Spleen (tissue), 11 donors: Measurements from ENCODE around the gene LRRC8D. TPM values are rescaled to one million over a fixed set of nuclear protein-coding genes. Genes with fewer than 3 reads are reported as not detected.

Source experiments
- DNase-seq: peaks from one replicate; pipeline ENCODE4 v3.0.0-alpha.2; 2020
- H3K27ac ChIP-seq, 8 donors: fragments of 200-600 bp; sonication (generic) in 7 of 8; 1 replicate in 4 of 8; 2 replicates in 4 of 8; pipeline versions ENCODE4 v1.5.0 to v1.8.0; 2016 to 2021; ENCODE audit warnings: inconsistent platforms in 4 of 8, mild to moderate bottlenecking in 4 of 8, moderate library complexity in 1 of 8
- H3K27me3 ChIP-seq, 7 donors: fragments of 200-600 bp; sonication (generic) in 6 of 7; replicated peaks in 1 of 7; 1 replicate in 4 of 7; 2 replicates in 3 of 7; pipeline versions ENCODE4 v1.5.0 to v1.8.0; 2016 to 2021; ENCODE audit warnings: inconsistent platforms in 3 of 7, mild to moderate bottlenecking in 1 of 7
- H3K36me3 ChIP-seq, 6 donors: fragments of 200-600 bp; sonication (generic) in 5 of 6; 1 replicate in 4 of 6; 2 replicates in 2 of 6; pipeline versions ENCODE4 v1.5.0 to v1.8.0; 2016 to 2021; ENCODE audit warnings: inconsistent platforms in 2 of 6
- H3K4me1 ChIP-seq, 6 donors: fragments of 200-600 bp; sonication (generic) in 5 of 6; 1 replicate in 3 of 6; 2 replicates in 3 of 6; pipeline versions ENCODE4 v1.5.0 to v1.8.0; 2016 to 2021; ENCODE audit warnings: inconsistent platforms in 3 of 6
- H3K4me3 ChIP-seq, 8 donors: fragments of 200-600 bp; sonication (generic) in 7 of 8; 1 replicate in 4 of 8; 2 replicates in 4 of 8; pipeline versions ENCODE4 v1.5.0 to v1.8.0; 2016 to 2021; ENCODE audit warnings: inconsistent platforms in 4 of 8, mild to moderate bottlenecking in 4 of 8, moderate library complexity in 2 of 8
- H3K9me3 ChIP-seq, 8 donors: fragments of 200-600 bp; sonication (generic) in 7 of 8; 1 replicate in 4 of 8; 2 replicates in 4 of 8; pipeline versions ENCODE4 v1.5.0 to v1.8.0; 2016 to 2021; ENCODE audit warnings: inconsistent platforms in 4 of 8
- CTCF ChIP-seq, 11 experiments: fragments of 200-600 bp in 7 of 11; fragments of 450-650 bp in 4 of 11; sonication (generic) in 4 of 11; IDR thresholded peaks in 8 of 11; conservative IDR thresholded peaks in 3 of 11; 1 replicate in 7 of 11; 2 replicates in 4 of 11; pipeline versions ENCODE4 v1.4.0 to v1.8.0; 2016 to 2021; ENCODE audit warnings: antibody characterized with exemption in 11 of 11, inconsistent platforms in 4 of 11, mild to moderate bottlenecking in 1 of 11
- POLR2A ChIP-seq, 3 donors: fragments of 450-650 bp; IDR thresholded peaks; one replicate each; pipeline ENCODE4 v1.5.1; 2017; ENCODE audit warnings: antibody characterized with exemption in 3 of 3, mild to moderate bottlenecking in 1 of 3
- POLR2AphosphoS5 ChIP-seq, 3 donors: sonication (generic); formaldehyde crosslinking; IDR thresholded peaks; one replicate each; pipeline ENCODE4 v1.5.1; 2017; ENCODE audit warnings: antibody characterized with exemption in 3 of 3
- WGBS, 5 donors: extraction: QIAGEN DNeasy Blood & Tissue Kit in 3 of 5; methylation state at CpG; one replicate each; pipeline versions ENCODE4 v1.1.5 to v1.1.7; 2013 to 2018; 5-methylcytosine and 5-hydroxymethylcytosine counted together
- intact Hi-C: fragments of 100-400 bp; cut with DNase I; formaldehyde crosslinking; loops from one replicate; pipeline ENCODE4 v1.15.0; 2023; ENCODE audit warnings: low total_unique reads
- polyA plus RNA-seq, 3 donors: library from polyadenylated mRNA; stranded (reverse); fragments of 200-250 nt; gene quantifications; one replicate each; pipeline ENCODE4 v1.2.1, GENCODE V29; 2013
- total RNA-seq, 7 donors: library from RNA; depleted of rRNA in 3 of 7; stranded (reverse); fragments of >200 nt in 3 of 7; fragmentation: NEBNext Ultra II Directional in 4 of 7; extraction: Animal tissue kit (Norgen Biotek cat#: 25700) in 4 of 7; gene quantifications; one replicate each; pipeline versions ENCODE4 v1.1.0 to v1.2.1, GENCODE V29; 2016 to 2021
- donor health status: healthy with polysubstance abuse.
- donor health status: DM: no; HTN: no; CAD: no; lungs with moderate emphysema.
- donor health status: DM: no; HTN: no; CAD: no.
- donor health status: Bipolar disorder and iron deficiency.
- donor health status: healthy.
- donor health status: DM: no; HTN: no; CAD: no.
- donor health status: DM: yes; HTN: yes; CAD: no.

The LRRC8D gene
- total and polyA plus RNA-seq, 10 donors: 12.8 to 42.0 (median 34.5) TPM

GRCh38 chr1:89951766-89952604, 131.2 kb downstream of the LRRC8D start:
- Histone ChIP-seq H3K4me1 (peaks cover 0 to 14% (median 2%) of the 10 kb centered on the region in 6 donors), H3K27ac (no peak overlapping the region), H3K4me3 (no peak overlapping the region), H3K27me3 (no peaks in the 10 kb centered on the region), H3K36me3 (no peaks in the 10 kb centered on the region), H3K9me3 (no peaks in the 10 kb centered on the region)
- DNase-seq: no peak
- intact Hi-C loops: no loop called here
- 84 to 93% (median 89%) methylated on average over 5 of the region's 5 CpGs for WGBS, 5 donors
- TF ChIP-seq POLR2AphosphoS5 (IDR thresholded peaks at IDR 0.05) (no peak), CTCF (IDR thresholded peaks at IDR 0.05 in 8 of 11, conservative IDR thresholded peaks at IDR 0.05 in 3 of 11) (no peak), POLR2A (IDR thresholded peaks at IDR 0.05) (no peak)

GRCh38 chr1:89952605-89953130, 131.8 kb downstream of the LRRC8D start:
- no peak for TF ChIP-seq POLR2A (IDR thresholded peaks at IDR 0.05)
- no peak for TF ChIP-seq POLR2AphosphoS5 (IDR thresholded peaks at IDR 0.05)
- no peak for TF ChIP-seq CTCF (IDR thresholded peaks at IDR 0.05 in 8 of 11, conservative IDR thresholded peaks at IDR 0.05 in 3 of 11)
- no peaks in the 10 kb centered on the region for H3K9me3 ChIP-seq
- no peaks in the 10 kb centered on the region for H3K27me3 ChIP-seq
- no peaks in the 10 kb centered on the region for H3K36me3 ChIP-seq
- 89 to 98% (median 94%) methylated on average over 2 of the region's 2 CpGs for WGBS, 5 donors
- intact Hi-C loops: no loop called here
- no peak overlapping the region for H3K4me3 ChIP-seq
- H3K27ac ChIP-seq: no peak overlapping the region
- H3K4me1 ChIP-seq: peaks cover 0 to 14% (median 2%) of the 10 kb centered on the region in 6 donors
- no peak for DNase-seq

DNA sequence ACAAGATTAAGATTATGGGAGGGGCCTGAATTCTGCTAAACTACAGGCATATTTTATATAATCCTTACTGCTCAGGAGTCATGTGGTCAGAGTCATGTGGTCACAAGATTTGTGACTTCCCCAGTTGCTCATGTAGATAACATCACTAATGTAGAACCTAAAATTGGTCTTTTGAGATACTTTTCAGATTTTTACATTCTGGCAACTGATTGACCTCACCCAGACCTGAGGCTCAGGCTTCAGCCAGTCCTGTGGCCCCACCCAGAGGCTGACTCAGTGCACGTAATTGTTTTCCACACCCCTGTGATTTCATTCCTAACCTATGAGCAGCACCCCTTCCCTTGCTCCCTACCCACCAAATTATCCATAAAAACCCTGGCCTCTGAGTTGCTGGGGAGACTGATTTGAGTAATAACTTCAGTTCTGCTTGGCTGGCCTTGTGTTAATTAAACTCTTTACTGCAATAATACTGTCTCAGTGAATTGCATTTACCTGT, 132.3 kb downstream of the LRRC8D start:
- 17 to 62% (median 25%) methylated on average over 1 of the region's 1 CpG for WGBS, 5 donors
- TF ChIP-seq CTCF (IDR thresholded peaks at IDR 0.05 in 8 of 11, conservative IDR thresholded peaks at IDR 0.05 in 3 of 11): peak in 2 of 11 experiments; percentile 15 to 19
- no peak for TF ChIP-seq POLR2A (IDR thresholded peaks at IDR 0.05)
- Histone ChIP-seq H3K4me1 (peaks cover 0 to 14% (median 2%) of the 10 kb centered on the region in 6 donors), H3K27ac (no peak overlapping the region), H3K36me3 (no peaks in the 10 kb centered on the region), H3K9me3 (no peaks in the 10 kb centered on the region), H3K4me3 (no peak overlapping the region), H3K27me3 (no peaks in the 10 kb centered on the region)
- no peak for DNase-seq
- intact Hi-C loops: no loop called here

DNA sequence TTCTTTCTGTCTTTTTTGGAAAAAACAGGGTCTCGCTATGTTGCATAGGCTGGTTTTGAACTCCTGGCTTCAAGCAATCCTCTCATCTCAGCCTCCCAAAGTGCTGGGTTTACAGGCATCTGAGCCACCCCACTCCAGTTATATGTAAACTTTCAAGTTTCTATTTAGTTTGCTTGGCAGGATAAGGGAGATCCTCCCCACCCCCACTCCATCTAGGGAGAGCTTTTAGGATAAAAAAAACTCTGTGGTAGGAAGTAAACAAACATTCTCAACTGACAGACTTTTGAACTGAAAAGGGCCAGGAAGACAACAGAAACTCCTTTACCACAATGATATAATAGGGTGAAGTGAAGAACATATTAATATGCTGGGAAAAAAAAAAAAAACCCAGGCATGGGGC, 133.1 kb downstream of the LRRC8D start:
- Histone ChIP-seq H3K4me3 (no peak overlapping the region), H3K9me3 (no peaks in the 10 kb centered on the region), H3K36me3 (no peaks in the 10 kb centered on the region), H3K27ac (no peak overlapping the region), H3K27me3 (no peaks in the 10 kb centered on the region), H3K4me1 (peaks cover 0 to 14% (median 2%) of the 10 kb centered on the region in 6 donors)
- no peak for DNase-seq
- WGBS, 5 donors: 88 to 100% (median 96%) methylated on average over 1 of the region's 1 CpG
- intact Hi-C loops: no loop called here
- TF ChIP-seq POLR2AphosphoS5 (IDR thresholded peaks at IDR 0.05): no peak
- no peak for TF ChIP-seq POLR2A (IDR thresholded peaks at IDR 0.05)
- TF ChIP-seq CTCF (IDR thresholded peaks at IDR 0.05 in 8 of 11, conservative IDR thresholded peaks at IDR 0.05 in 3 of 11): no peak
